Measurements from ENCODE around the gene BAHCC1.

The BAHCC1 gene

DNA sequence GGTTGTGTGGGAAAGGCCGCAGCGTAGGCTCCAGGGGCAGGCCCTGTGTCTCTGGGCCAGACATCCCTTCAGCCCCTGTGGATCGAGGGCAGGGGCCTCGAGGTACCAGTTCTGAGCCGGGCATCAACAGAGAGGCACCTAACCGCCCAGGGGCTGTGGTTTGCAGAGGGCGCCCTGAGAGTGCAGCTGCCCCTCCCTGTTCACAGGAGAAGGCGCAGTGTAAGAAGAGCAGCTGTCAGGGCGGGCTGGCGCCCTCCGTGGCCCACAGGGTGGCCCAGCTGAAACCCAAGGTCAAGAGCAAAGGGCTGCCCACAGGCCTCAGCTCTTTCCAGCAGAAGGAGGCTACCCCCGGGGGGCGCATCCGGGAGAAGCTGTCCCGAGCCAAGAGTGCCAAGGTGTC is 60.8 kb downstream of the BAHCC1 start:
- TF ChIP-seq EGR1 (IDR thresholded peaks at IDR 0.05) (no peak), TCF12 (IDR thresholded peaks at IDR 0.05; ENCODE audit: low read depth) (no peak), TAF1 (IDR thresholded peaks at IDR 0.05; ENCODE audit: low read depth) (no peak), NFIC (IDR thresholded peaks at IDR 0.05) (no peak), RAD21 (IDR thresholded peaks at IDR 0.05; ENCODE audit: low read depth) (no peak), TEAD4 (IDR thresholded peaks at IDR 0.05) (no peak), FOXM1 (IDR thresholded peaks at IDR 0.05; ENCODE audit: borderline replicate concordance, low read depth) (no peak), YY1 (IDR thresholded peaks at IDR 0.05; ENCODE audit: low read depth) (no peak), REST (IDR thresholded peaks at IDR 0.05; ENCODE audit: low read depth) (no peak), ZBTB7A (IDR thresholded peaks at IDR 0.05; ENCODE audit: low read depth) (no peak)
- TF ChIP-seq, protein P1, sequence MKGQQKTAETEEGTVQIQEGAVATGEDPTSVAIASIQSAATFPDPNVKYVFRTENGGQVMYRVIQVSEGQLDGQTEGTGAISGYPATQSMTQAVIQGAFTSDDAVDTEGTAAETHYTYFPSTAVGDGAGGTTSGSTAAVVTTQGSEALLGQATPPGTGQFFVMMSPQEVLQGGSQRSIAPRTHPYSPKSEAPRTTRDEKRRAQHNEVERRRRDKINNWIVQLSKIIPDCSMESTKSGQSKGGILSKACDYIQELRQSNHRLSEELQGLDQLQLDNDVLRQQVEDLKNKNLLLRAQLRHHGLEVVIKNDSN (IDR thresholded peaks at IDR 0.05) = no peak
- TF ChIP-seq, protein P2, sequence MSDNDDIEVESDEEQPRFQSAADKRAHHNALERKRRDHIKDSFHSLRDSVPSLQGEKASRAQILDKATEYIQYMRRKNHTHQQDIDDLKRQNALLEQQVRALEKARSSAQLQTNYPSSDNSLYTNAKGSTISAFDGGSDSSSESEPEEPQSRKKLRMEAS (IDR thresholded peaks at IDR 0.05) = no peak

GRCh38 chr17:81456798-81457197 is 61.5 kb downstream of the BAHCC1 start:
- TF ChIP-seq TAF1 (IDR thresholded peaks at IDR 0.05; ENCODE audit: low read depth) (no peak), YY1 (IDR thresholded peaks at IDR 0.05; ENCODE audit: low read depth) (no peak), RAD21 (IDR thresholded peaks at IDR 0.05; ENCODE audit: low read depth) (no peak), EP300 (IDR thresholded peaks at IDR 0.05; ENCODE audit: borderline replicate concordance) (no peak), CEBPB (IDR thresholded peaks at IDR 0.05) (no peak), CREB1 (IDR thresholded peaks at IDR 0.05; ENCODE audit: low read depth) (no peak), EGR1 (IDR thresholded peaks at IDR 0.05) (no peak), TCF12 (IDR thresholded peaks at IDR 0.05; ENCODE audit: low read depth) (no peak), ZBTB7A (IDR thresholded peaks at IDR 0.05; ENCODE audit: low read depth) (no peak), FOXM1 (IDR thresholded peaks at IDR 0.05; ENCODE audit: borderline replicate concordance, low read depth) (no peak), NFIC (IDR thresholded peaks at IDR 0.05) (no peak)
- TF ChIP-seq, protein P2 (IDR thresholded peaks at IDR 0.05) = no peak

DNA sequence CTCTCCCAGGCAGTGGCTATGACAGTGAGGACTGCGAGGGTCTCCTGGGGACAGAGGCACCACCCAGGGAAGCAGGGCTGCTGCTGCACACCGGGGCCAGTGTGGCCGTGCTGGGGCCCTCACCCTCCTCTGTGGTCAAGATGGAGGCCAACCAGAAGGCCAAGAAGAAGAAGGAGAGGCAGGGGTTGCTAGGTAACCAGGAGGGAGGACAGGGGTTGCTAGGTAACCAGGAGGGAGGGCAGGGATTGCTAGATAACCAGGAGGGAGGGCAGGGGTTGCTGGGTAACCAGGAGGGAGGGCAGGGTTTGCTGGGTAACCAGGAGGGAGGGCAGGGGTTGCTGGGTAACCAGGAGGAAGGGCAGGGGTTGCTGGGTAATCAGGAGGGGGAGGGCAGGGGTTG is 62.1 kb downstream of the BAHCC1 start:
- TF ChIP-seq EGR1 (IDR thresholded peaks at IDR 0.05) (no peak), FOXM1 (IDR thresholded peaks at IDR 0.05; ENCODE audit: borderline replicate concordance, low read depth) (no peak), CEBPB (IDR thresholded peaks at IDR 0.05) (no peak)

DNA sequence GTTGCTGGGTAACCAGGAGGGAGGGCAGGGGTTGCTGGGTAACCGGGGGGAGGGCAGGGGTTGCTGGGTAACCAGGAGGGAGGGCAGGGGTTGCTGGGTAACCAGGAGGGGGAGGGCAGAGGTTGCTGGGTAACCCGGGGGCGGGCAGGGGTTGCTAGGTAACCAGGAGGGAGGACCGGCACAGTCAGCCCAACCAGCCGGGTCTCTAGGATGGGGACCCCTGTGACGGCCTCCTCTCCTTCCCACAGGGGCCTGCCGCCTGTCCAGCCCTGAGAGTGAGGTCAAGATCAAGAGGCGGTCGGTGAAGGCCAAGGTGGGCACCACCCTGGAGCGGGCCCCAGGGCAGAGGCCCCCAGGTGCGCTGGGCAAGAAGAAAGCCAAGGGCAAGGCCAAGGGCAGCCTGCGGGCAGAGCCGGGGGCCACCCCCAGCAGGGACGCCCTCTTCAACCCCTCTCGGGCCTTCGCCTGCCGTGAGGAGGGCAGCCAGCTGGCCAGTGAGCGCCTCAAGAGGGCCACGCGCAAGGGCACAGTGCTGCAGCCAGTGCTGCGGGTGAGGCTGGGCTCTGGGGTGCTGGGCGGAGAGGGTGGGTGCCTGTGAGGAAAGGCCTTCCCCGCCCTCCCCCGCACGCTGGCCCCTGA is 62.8 kb downstream of the BAHCC1 start:
- TF ChIP-seq FOXM1 (IDR thresholded peaks at IDR 0.05; ENCODE audit: borderline replicate concordance, low read depth) = no peak
- TF ChIP-seq, protein P1 (IDR thresholded peaks at IDR 0.05) = no peak
- TF ChIP-seq REST (IDR thresholded peaks at IDR 0.05; ENCODE audit: low read depth) = no peak
- no peak for TF ChIP-seq CEBPB (IDR thresholded peaks at IDR 0.05)
- TF ChIP-seq CREB1 (IDR thresholded peaks at IDR 0.05; ENCODE audit: low read depth) = no peak
- TF ChIP-seq EP300 (IDR thresholded peaks at IDR 0.05; ENCODE audit: borderline replicate concordance) = no peak

DNA sequence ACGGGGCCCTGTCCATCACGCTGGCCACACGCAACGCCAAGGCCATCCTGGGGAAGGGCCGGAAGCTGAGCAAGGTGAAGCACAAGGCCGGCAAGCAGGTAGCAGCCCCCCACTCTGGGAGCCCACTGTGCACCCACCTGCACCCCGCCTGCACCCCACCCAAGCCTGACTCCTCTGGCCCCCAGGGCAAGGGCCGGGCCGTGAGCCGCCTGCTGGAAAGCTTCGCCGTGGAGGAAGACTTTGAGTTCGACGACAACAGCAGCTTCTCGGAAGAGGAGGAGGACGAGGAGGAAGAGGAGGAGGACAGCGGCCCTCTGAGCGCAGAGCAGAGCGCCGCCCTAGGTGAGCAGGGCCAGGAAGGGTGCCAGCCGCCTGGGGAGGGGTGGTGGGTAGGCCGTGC is 63.4 kb downstream of the BAHCC1 start:
- TF ChIP-seq TEAD4 (IDR thresholded peaks at IDR 0.05) (no peak), CEBPB (IDR thresholded peaks at IDR 0.05) (no peak), RAD21 (IDR thresholded peaks at IDR 0.05; ENCODE audit: low read depth) (no peak), TCF12 (IDR thresholded peaks at IDR 0.05; ENCODE audit: low read depth) (no peak), NFIC (IDR thresholded peaks at IDR 0.05) (no peak), ZBTB7A (IDR thresholded peaks at IDR 0.05; ENCODE audit: low read depth) (no peak), TAF1 (IDR thresholded peaks at IDR 0.05; ENCODE audit: low read depth) (no peak), EGR1 (IDR thresholded peaks at IDR 0.05) (no peak), YY1 (IDR thresholded peaks at IDR 0.05; ENCODE audit: low read depth) (no peak), CREB1 (IDR thresholded peaks at IDR 0.05; ENCODE audit: low read depth) (no peak), FOXM1 (IDR thresholded peaks at IDR 0.05; ENCODE audit: borderline replicate concordance, low read depth) (no peak), EP300 (IDR thresholded peaks at IDR 0.05; ENCODE audit: borderline replicate concordance) (no peak), REST (IDR thresholded peaks at IDR 0.05; ENCODE audit: low read depth) (no peak)
- TF ChIP-seq, protein P2 (IDR thresholded peaks at IDR 0.05) = no peak; the same call in 1 of the 2 replicates
- TF ChIP-seq, protein P1 (IDR thresholded peaks at IDR 0.05) = no peak
